HG03520 (cell line): ENCODE measurements around the gene CDH24.

Source experiments
- ATAC-seq: cut with Tn5 transposase; IDR thresholded peaks from one replicate; pipeline ENCODE4 v1.9.1; 2021; ENCODE audit warnings: mild to moderate bottlenecking, moderate library complexity; ENCODE audit not compliant: unreplicated experiment

CDH24 gene

DNA sequence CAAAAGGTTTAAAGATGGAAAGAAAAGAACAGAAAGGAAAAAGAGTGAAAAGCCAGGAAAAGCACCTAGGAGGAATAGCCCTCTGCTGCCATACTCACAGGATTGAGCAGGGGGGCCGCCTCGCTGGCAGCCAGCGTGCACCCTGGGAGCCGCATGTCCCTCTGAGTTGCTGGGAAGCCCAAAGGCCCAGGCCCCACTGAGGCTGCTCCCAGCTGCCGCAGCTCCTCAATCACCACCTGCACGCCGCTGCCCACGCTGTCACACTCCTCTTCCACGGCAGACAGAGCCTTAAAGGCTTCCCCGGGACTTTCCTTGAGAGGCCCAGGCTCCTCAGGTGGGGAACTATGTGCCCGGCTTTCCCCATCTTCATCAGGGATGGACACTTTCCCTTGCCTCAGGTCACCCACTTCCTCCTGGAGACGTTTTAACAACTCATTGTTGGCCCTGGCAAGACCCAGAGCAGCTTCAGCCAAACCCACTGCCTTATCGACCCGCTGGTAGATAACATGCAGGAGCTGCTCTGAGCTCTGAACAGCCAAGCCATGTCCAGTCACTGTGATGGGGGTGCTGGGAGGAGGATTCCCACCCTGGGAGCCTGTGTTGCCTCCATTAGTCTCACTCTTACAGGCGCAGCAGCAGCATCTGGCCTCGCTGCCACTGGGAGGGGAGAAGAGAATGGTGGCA is 58.8 kb downstream of the CDH24 start:
- no peak for ATAC-seq

DNA sequence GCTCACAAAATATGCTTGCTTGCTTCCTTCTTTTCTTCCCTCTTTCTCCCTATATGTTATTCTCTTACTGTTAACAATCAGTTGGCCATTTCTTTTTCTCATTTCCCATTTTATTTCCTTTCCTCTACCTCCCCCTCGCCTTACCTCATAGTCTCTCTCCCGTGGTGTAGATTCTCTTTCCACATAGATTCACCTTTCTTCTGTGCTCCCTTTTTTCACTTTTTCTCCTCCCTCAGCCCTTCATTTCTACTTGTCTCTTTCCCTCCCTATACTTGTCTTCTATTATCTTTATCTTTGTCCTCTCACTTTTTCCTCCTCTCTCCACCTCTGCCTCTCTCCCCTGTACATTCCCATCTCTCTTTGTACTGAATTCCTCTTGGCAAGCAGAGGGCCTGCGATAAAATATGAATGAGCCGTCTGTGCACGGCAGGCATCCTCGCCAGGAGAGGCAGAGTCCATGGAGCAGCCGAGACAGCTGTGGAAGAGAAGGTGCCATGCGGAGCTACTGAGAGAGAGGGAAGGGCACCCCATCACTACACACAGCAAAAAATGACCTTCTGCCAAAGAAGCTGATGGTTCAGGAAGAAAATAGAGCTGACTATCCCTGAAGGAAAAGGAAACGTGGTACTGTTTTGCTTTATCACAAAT is 59.5 kb downstream of the CDH24 start:
- ATAC-seq, result no peak
